GM23338 (cell line): ENCODE data around the gene ST3GAL4. TPM values are rescaled to one million over a fixed set of nuclear protein-coding genes. Genes with fewer than 3 reads are reported as not detected.

Source experiments
- ATAC-seq: fragments of 200-7000 bp; cut with Tn5 transposase; 3 replicates; pipeline ENCODE4 v1.9.1; 2020
- DNase-seq: peaks from one replicate; pipeline ENCODE4 v3.0.0-alpha.2; 2015; ENCODE audit warnings: low spot score
- H2AFZ ChIP-seq: fragments of 200-600 bp; sonication (generic); 2 replicates; pipeline ENCODE4 v1.8.0; 2016; ENCODE audit warnings: antibody characterized with exemption, mild to moderate bottlenecking, moderate library complexity
- H3F3A ChIP-seq: fragments of 200-600 bp; sonication (generic); replicated peaks from 2 replicates; pipeline ENCODE4 v1.8.0; 2017; ENCODE audit warnings: antibody characterized with exemption, mixed run types, low read depth
- H3K27ac ChIP-seq: fragments of 200-600 bp; sonication (generic); 2 replicates; pipeline ENCODE4 v1.6.1; 2016; ENCODE audit warnings: low read depth
- H3K27me3 ChIP-seq: fragments of 200-600 bp; sonication (generic); 2 replicates; pipeline ENCODE4 v1.8.0; 2016; ENCODE audit warnings: mild to moderate bottlenecking, mixed run types, moderate library complexity; ENCODE audit not compliant: insufficient read depth
- H3K36me3 ChIP-seq: fragments of 200-600 bp; sonication (generic); 2 replicates; pipeline ENCODE4 v1.8.0; 2016; ENCODE audit warnings: mild to moderate bottlenecking; ENCODE audit not compliant: insufficient read depth
- H3K4me1 ChIP-seq: fragments of 200-600 bp; sonication (generic); 2 replicates; pipeline ENCODE4 v1.8.0; 2016; ENCODE audit warnings: mild to moderate bottlenecking, moderate library complexity; ENCODE audit not compliant: insufficient read depth
- H3K4me2 ChIP-seq: fragments of 200-600 bp; sonication (generic); 2 replicates; pipeline ENCODE4 v1.7.1; 2017; ENCODE audit warnings: mixed run types
- H3K4me3 ChIP-seq: fragments of 200-600 bp; sonication (generic); 2 replicates; pipeline ENCODE4 v1.6.1; 2016; ENCODE audit warnings: mixed run types
- H3K79me2 ChIP-seq: fragments of 200-600 bp; sonication (generic); replicated peaks from 2 replicates; pipeline ENCODE4 v1.8.0; 2017; ENCODE audit warnings: mild to moderate bottlenecking; ENCODE audit not compliant: insufficient read depth
- H3K9me2 ChIP-seq: fragments of 200-600 bp; sonication (generic); 2 replicates; pipeline ENCODE4 v1.8.0; 2017; ENCODE audit not compliant: insufficient read depth
- H4K20me1 ChIP-seq: fragments of 200-600 bp; sonication (generic); replicated peaks from 2 replicates; pipeline ENCODE4 v1.8.0; 2017; ENCODE audit warnings: mild to moderate bottlenecking; ENCODE audit not compliant: insufficient read depth
- H3K27ac Mint-ChIP-seq: 2 replicates; pipeline ENCODE4 v1.8.0; 2020; ENCODE audit warnings: inconsistent platforms, mild to moderate bottlenecking, moderate library complexity, mixed read lengths
- H3K27me3 Mint-ChIP-seq: 3 replicates; pipeline ENCODE4 v1.8.0; 2022; ENCODE audit warnings: low read depth, mild to moderate bottlenecking, moderate library complexity, mixed read lengths, inconsistent platforms; ENCODE audit not compliant: insufficient read depth, poor library complexity
- H3K36me3 Mint-ChIP-seq: 3 replicates; pipeline ENCODE4 v1.8.0; 2021; ENCODE audit warnings: low read depth, mild to moderate bottlenecking, inconsistent platforms, moderate library complexity, mixed read lengths
- H3K4me1 Mint-ChIP-seq: 3 replicates; pipeline ENCODE4 v1.8.0; 2020; ENCODE audit warnings: mild to moderate bottlenecking, inconsistent platforms, mixed read lengths
- H3K4me3 Mint-ChIP-seq: 3 replicates; pipeline ENCODE4 v1.8.0; 2021; ENCODE audit warnings: moderate library complexity, mild to moderate bottlenecking, inconsistent platforms, mixed read lengths
- H3K9me3 Mint-ChIP-seq: 3 replicates; pipeline ENCODE4 v1.8.0; 2020; ENCODE audit warnings: moderate library complexity, mild to moderate bottlenecking, inconsistent platforms, mixed read lengths
- CREB1 ChIP-seq: fragments of 250-450 bp; sonication (Bioruptor Pico); IDR thresholded peaks from 2 replicates; pipeline ENCODE4 v1.5.0; 2020; ENCODE audit warnings: low read depth, mild to moderate bottlenecking, moderate library complexity
- EZH2phosphoT487 ChIP-seq: fragments of 200-600 bp; sonication (generic); IDR thresholded peaks from one replicate; pipeline ENCODE4 v1.8.1; 2018; ENCODE audit warnings: antibody characterized with exemption; ENCODE audit not compliant: unreplicated experiment
- JUNB ChIP-seq: IDR thresholded peaks from one replicate; pipeline ENCODE4 v1.6.1; 2016; ENCODE audit warnings: antibody characterized with exemption; ENCODE audit not compliant: unreplicated experiment
- NANOG ChIP-seq: IDR thresholded peaks from 2 replicates; pipeline ENCODE4 v1.6.1; 2016; ENCODE audit warnings: antibody characterized with exemption, borderline replicate concordance
- POLR2AphosphoS5 ChIP-seq: IDR thresholded peaks from 2 replicates; pipeline ENCODE4 v1.6.1; 2016; ENCODE audit warnings: antibody characterized with exemption, low read depth
- ZNF114 ChIP-seq: fragments of 250-450 bp; sonication (Bioruptor Pico); IDR thresholded peaks from 2 replicates; pipeline ENCODE4 v1.5.0; 2020; ENCODE audit warnings: mild to moderate bottlenecking, moderate library complexity
- polyA plus RNA-seq: library from polyadenylated mRNA; unstranded; fragments of >200 nt; fragmentation: Nextera tagmentation; extraction: Ambion mirVana; gene quantifications from 2 replicates; pipeline ENCODE4 v1.2.1, GENCODE V29; 2016
- total RNA-seq: library from RNA; depleted of rRNA; stranded (reverse); fragments of >200 nt; shearing (Covaris generic); gene quantifications from 2 replicates; pipeline ENCODE4 v1.2.3, GENCODE V29; 2014
- TF ChIP-seq, protein P1 (sequence below): fragments of 250-450 bp; sonication (Bioruptor Pico); IDR thresholded peaks from 2 replicates; pipeline ENCODE4 v1.5.0; 2020; ENCODE audit warnings: mild to moderate bottlenecking, moderate library complexity

Gene ST3GAL4
- total and polyA plus RNA-seq, 2 experiments from 2014 or later, result 10.1 to 28.0 TPM

- Histone ChIP-seq H3K4me2 (no peak overlapping the region), H3K4me3 (no peak overlapping the region), H3K4me1 (peaks cover 6% of the 10 kb centered on the region; the same call in 1 of the 2 replicates), H2AFZ (no peak overlapping the region), H3K36me3 (no peaks in the 10 kb centered on the region), H3K9me2 (no peaks in the 10 kb centered on the region), H3K79me2 (no peaks in the 10 kb centered on the region), H3K27ac (no peak overlapping the region), H3K27me3 (no peaks in the 10 kb centered on the region), H4K20me1 (no peaks in the 10 kb centered on the region), H3F3A (no peaks in the 10 kb centered on the region)
- DNase-seq (no peak), ATAC-seq (no peak; the same call in 2 of the 3 replicates)
- Mint-ChIP-seq H3K9me3 (no peaks in the 10 kb centered on the region), H3K36me3 (no peaks in the 10 kb centered on the region), H3K4me1 (peaks cover 8% of the 10 kb centered on the region), H3K27ac (no peak overlapping the region), H3K27me3 (peaks cover 16% of the 10 kb centered on the region), H3K4me3 (no peak overlapping the region)
- TF ChIP-seq, protein P1, sequence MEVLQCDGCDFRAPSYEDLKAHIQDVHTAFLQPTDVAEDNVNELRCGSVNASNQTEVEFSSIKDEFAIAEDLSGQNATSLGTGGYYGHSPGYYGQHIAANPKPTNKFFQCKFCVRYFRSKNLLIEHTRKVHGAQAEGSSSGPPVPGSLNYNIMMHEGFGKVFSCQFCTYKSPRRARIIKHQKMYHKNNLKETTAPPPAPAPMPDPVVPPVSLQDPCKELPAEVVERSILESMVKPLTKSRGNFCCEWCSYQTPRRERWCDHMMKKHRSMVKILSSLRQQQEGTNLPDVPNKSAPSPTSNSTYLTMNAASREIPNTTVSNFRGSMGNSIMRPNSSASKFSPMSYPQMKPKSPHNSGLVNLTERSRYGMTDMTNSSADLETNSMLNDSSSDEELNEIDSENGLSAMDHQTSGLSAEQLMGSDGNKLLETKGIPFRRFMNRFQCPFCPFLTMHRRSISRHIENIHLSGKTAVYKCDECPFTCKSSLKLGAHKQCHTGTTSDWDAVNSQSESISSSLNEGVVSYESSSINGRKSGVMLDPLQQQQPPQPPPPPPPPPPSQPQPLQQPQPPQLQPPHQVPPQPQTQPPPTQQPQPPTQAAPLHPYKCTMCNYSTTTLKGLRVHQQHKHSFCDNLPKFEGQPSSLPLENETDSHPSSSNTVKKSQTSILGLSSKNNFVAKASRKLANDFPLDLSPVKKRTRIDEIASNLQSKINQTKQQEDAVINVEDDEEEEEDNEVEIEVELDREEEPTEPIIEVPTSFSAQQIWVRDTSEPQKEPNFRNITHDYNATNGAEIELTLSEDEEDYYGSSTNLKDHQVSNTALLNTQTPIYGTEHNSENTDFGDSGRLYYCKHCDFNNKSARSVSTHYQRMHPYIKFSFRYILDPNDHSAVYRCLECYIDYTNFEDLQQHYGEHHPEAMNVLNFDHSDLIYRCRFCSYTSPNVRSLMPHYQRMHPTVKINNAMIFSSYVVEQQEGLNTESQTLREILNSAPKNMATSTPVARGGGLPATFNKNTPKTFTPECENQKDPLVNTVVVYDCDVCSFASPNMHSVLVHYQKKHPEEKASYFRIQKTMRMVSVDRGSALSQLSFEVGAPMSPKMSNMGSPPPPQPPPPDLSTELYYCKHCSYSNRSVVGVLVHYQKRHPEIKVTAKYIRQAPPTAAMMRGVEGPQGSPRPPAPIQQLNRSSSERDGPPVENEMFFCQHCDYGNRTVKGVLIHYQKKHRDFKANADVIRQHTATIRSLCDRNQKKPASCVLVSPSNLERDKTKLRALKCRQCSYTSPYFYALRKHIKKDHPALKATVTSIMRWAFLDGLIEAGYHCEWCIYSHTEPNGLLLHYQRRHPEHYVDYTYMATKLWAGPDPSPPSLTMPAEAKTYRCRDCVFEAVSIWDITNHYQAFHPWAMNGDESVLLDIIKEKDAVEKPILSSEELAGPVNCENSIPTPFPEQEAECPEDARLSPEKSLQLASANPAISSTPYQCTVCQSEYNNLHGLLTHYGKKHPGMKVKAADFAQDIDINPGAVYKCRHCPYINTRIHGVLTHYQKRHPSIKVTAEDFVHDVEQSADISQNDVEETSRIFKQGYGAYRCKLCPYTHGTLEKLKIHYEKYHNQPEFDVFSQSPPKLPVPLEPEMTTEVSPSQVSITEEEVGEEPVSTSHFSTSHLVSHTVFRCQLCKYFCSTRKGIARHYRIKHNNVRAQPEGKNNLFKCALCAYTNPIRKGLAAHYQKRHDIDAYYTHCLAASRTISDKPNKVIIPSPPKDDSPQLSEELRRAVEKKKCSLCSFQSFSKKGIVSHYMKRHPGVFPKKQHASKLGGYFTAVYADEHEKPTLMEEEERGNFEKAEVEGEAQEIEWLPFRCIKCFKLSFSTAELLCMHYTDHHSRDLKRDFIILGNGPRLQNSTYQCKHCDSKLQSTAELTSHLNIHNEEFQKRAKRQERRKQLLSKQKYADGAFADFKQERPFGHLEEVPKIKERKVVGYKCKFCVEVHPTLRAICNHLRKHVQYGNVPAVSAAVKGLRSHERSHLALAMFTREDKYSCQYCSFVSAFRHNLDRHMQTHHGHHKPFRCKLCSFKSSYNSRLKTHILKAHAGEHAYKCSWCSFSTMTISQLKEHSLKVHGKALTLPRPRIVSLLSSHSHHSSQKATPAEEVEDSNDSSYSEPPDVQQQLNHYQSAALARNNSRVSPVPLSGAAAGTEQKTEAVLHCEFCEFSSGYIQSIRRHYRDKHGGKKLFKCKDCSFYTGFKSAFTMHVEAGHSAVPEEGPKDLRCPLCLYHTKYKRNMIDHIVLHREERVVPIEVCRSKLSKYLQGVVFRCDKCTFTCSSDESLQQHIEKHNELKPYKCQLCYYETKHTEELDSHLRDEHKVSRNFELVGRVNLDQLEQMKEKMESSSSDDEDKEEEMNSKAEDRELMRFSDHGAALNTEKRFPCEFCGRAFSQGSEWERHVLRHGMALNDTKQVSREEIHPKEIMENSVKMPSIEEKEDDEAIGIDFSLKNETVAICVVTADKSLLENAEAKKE (CRISPR knock-in tag), result no peak
These were observed 69.1 kb downstream of the ST3GAL4 start for GRCh38 chr11:126424471-126425039.

DNA sequence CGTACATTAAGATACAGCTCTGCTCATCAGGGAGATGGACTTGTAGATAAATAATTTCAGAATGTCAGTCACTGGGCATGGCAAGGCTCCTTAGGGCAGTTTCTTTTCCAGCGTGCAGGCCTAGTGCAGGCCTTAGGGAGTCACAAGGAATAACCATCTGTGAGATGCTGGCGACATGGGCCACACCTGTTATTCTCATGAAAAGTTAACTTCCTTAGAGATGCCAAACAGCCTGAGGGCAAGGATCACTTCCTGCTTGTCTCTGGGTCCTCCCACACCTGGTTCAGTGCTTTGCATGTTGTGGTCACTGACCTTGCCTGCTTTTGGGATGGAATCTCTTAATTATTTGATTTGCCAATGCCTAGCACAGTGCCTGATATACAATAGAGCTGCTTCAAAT, 70.6 kb downstream of the ST3GAL4 start:
- H3K4me3 Mint-ChIP-seq, result no peak overlapping the region
- no peaks in the 10 kb centered on the region for H3K9me3 Mint-ChIP-seq
- H3K4me1 ChIP-seq, result peaks cover 6% of the 10 kb centered on the region; the same call in 1 of the 2 replicates
- no peak overlapping the region for H3K27ac ChIP-seq
- peaks cover 8% of the 10 kb centered on the region for H3K4me1 Mint-ChIP-seq
- DNase-seq (no peak), ATAC-seq (no peak)
- no peaks in the 10 kb centered on the region for H3K9me2 ChIP-seq
- H3K27me3 ChIP-seq, result no peaks in the 10 kb centered on the region
- H3F3A ChIP-seq, result no peaks in the 10 kb centered on the region
- H4K20me1 ChIP-seq, result no peaks in the 10 kb centered on the region
- H3K4me3 ChIP-seq, result no peak overlapping the region
- no peaks in the 10 kb centered on the region for H3K79me2 ChIP-seq
- no peak overlapping the region for H3K27ac Mint-ChIP-seq
- H3K27me3 Mint-ChIP-seq, result peaks cover 18% of the 10 kb centered on the region
- no peaks in the 10 kb centered on the region for H3K36me3 ChIP-seq
- H3K4me2 ChIP-seq, result no peak overlapping the region
- H3K36me3 Mint-ChIP-seq, result no peaks in the 10 kb centered on the region
- no peak overlapping the region for H2AFZ ChIP-seq
- TF ChIP-seq ZNF114 (CRISPR knock-in tag) (no peak), EZH2phosphoT487 (no peak), NANOG (no peak), CREB1 (CRISPR knock-in tag) (no peak), POLR2AphosphoS5 (no peak), JUNB (no peak)
- TF ChIP-seq, protein P1 (CRISPR knock-in tag), result no peak
